ENCODE data around the gene RPRM. TPM values are rescaled to one million over a fixed set of nuclear protein-coding genes. Genes with fewer than 3 reads are reported as not detected.
"Not testable (repeated sequence)": the region's sequence is repeated elsewhere in the genome, so short reads cannot be mapped to it uniquely, and the experiment has no call there.

RPRM gene
- total and polyA plus RNA-seq, 2 of the 13 experiments (the other 11 are each of a cell fraction or from before 2014, with no cell fraction given) = not detected

GRCh38 chr2:153440090-153440489 lies 38.5 kb downstream of the RPRM start:
- DNase-seq (ENCODE audit: low spot score); in situ Hi-C loops (cut with HindIII; ENCODE audit: extremely low pct_ligation_motif_present, low pct_unique_long_range_greater_than_20kb); intact Hi-C loops (cut with micrococcal nuclease; ENCODE audit: unreplicated experiment); POLR2A ChIA-PET; CTCF ChIA-PET (ENCODE audit: low intra/inter-chr PET ratio, low total read pairs); H3K27ac ChIP-seq (ENCODE audit: extremely low read length, insufficient read depth, low read length); H4K20me1 ChIP-seq (ENCODE audit: insufficient read depth, low read length); H3K9me3 ChIP-seq (ENCODE audit: low read length); H3K79me2 ChIP-seq (ENCODE audit: insufficient read depth, low read length); FAIRE-seq; H2AFZ ChIP-seq (ENCODE audit: low read length); H3K4me3 ChIP-seq (replicated peaks in 1 of 3; ENCODE audit: insufficient read depth in 1 of 3, low read depth in 2 of 3, low read length in 3 of 3); H3K27me3 ChIP-seq (ENCODE audit: control insufficient read depth in 1 of 2, insufficient read depth in 2 of 2, low read length in 2 of 2); ATAC-seq; BruUV-seq (replicated peaks); H3K4me2 ChIP-seq (ENCODE audit: low read depth, low read length); H3K36me3 ChIP-seq (replicated peaks in 1 of 2; ENCODE audit: control insufficient read depth in 1 of 2, insufficient read depth in 2 of 2, low read length in 2 of 2); H3K9ac ChIP-seq (ENCODE audit: insufficient read depth, low read depth, low read length); H3K4me1 ChIP-seq (ENCODE audit: insufficient read depth, low read length): not testable (repeated sequence)
- WGBS (ENCODE audit: low lambda C conversion rate) = 63% methylated on average over 2 of the region's 2 CpGs

- no peak overlapping the region for H3K27ac ChIP-seq (ENCODE audit: extremely low read length, insufficient read depth, low read length)
- no peaks in the 10 kb centered on the region for H3K36me3 ChIP-seq (replicated peaks in 1 of 2; ENCODE audit: control insufficient read depth in 1 of 2, insufficient read depth in 2 of 2, low read length in 2 of 2)
- DNase-seq (ENCODE audit: low spot score) (no peak), ATAC-seq (no peak), FAIRE-seq (no peak)
- no TSS peak for BruUV-seq (replicated peaks)
- H4K20me1 ChIP-seq (ENCODE audit: insufficient read depth, low read length) = no peaks in the 10 kb centered on the region
- H3K4me2 ChIP-seq (ENCODE audit: low read depth, low read length) = no peak overlapping the region
- no peaks in the 10 kb centered on the region for H3K4me1 ChIP-seq (ENCODE audit: insufficient read depth, low read length)
- CTCF ChIA-PET (ENCODE audit: low intra/inter-chr PET ratio, low total read pairs) = no interaction called here
- H3K79me2 ChIP-seq (ENCODE audit: insufficient read depth, low read length) = no peaks in the 10 kb centered on the region
- TF ChIP-seq MAFK (conservative IDR thresholded peaks at IDR 0.05 in 1 of 2, IDR thresholded peaks at IDR 0.05 in 1 of 2; ENCODE audit: low read length in 2 of 2) (peak; percentile 71 to 83), MAFF (IDR thresholded peaks at IDR 0.05; ENCODE audit: low read depth, low read length) (peak; percentile 68), ZSCAN25 (CRISPR knock-in tag; IDR thresholded peaks at IDR 0.05) (no peak)
- intact Hi-C loops (cut with micrococcal nuclease; ENCODE audit: unreplicated experiment) = no loop called here
- 38% methylated on average over 3 of the region's 3 CpGs for WGBS (ENCODE audit: low lambda C conversion rate)
- no peak overlapping the region for H2AFZ ChIP-seq (ENCODE audit: low read length)
- POLR2A ChIA-PET = no interaction called here
- H3K9me3 ChIP-seq (ENCODE audit: low read length) = no peaks in the 10 kb centered on the region
- H3K27me3 ChIP-seq (ENCODE audit: control insufficient read depth in 1 of 2, insufficient read depth in 2 of 2, low read length in 2 of 2) = no peaks in the 10 kb centered on the region
- H3K4me3 ChIP-seq (replicated peaks in 1 of 3; ENCODE audit: insufficient read depth in 1 of 3, low read depth in 2 of 3, low read length in 3 of 3) = no peak overlapping the region
- H3K9ac ChIP-seq (ENCODE audit: insufficient read depth, low read depth, low read length) = no peak overlapping the region
- in situ Hi-C loops (cut with HindIII; ENCODE audit: extremely low pct_ligation_motif_present, low pct_unique_long_range_greater_than_20kb) = no loop called here
Measured at GRCh38 chr2:153433403-153433802, 45.2 kb downstream of the RPRM start.

Data from HepG2 (cell line).